GM19023 (cell line): ENCODE results near the gene DOCK10.

Source experiments
- ATAC-seq: cut with Tn5 transposase; IDR thresholded peaks from one replicate; pipeline ENCODE4 v1.9.1; 2021; ENCODE audit warnings: mild to moderate bottlenecking, moderate library complexity; ENCODE audit not compliant: unreplicated experiment

The DOCK10 gene

GRCh38 chr2:224734949-224735348, 307.3 kb downstream of the DOCK10 start:
- no peak for ATAC-seq

- ATAC-seq: no peak
Observed at GRCh38 chr2:224731665-224732064, 310.6 kb downstream of the DOCK10 start.

DNA sequence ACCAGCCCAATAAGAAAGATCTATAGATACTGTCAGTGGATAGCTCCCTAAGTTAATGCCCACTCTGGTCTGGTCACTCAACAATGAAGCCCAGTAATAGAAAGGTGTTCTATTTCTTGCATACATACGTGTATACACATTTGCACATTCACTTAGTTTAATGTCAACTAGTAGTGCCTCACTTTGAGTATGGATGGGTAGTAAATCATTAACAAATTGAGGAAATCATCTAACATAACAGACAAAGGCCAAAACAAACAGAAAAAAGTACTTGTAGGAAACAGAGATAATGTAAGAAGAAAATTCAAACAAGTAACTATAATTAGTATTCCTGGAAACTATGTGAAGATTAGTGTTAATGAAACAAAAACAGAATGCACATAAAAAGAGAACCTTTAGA, 312.8 kb downstream of the DOCK10 start:
- ATAC-seq: no peak

DNA sequence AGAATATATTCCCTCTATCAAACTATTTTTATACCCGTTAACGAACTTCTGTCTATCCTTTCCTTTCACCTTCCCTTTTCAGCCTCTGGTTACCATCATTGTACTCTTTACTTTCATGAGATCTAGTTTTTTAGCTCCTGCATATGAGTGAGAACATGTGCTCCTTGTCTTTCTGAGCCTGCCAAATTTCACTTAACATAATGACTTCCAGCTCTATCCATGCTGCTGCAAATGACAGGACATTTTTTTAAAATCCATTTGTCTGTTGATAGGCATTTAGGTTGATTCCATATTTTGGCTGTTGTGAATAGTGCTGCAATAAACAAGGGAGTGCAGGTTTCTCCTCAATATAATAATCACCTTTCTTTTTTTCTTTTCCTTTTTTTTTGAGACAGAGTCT, 317.9 kb downstream of the DOCK10 start:
- ATAC-seq: no peak

DNA sequence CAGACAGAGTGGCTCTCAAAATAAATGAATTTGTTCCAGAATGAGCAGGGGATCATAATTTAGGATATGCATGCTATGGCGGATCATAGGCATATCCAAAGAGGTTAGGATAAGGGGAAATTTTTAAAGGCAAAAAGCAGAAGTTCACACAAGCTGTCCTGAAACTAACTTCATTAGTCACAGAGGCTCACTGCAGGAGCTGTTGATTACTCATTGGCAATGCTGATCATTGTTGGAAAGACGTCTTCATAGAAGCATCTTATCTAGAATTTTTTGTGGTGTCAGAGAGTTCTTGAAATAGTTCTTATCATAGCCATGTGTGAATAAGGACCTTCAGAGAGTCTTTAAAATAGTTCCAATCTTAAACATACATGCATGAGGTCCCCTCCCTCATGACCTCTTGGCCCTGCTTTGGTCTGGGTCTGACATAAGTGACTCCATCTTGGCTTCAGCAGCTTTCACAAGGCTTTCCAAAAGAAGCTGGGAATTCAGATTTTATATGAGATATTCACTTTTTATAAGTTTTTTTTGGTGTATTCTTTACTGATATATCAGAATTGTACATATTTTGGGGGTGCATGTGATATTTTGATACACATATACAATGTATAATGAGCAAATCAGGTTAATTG, 318.6 kb downstream of the DOCK10 start:
- ATAC-seq: no peak

DNA sequence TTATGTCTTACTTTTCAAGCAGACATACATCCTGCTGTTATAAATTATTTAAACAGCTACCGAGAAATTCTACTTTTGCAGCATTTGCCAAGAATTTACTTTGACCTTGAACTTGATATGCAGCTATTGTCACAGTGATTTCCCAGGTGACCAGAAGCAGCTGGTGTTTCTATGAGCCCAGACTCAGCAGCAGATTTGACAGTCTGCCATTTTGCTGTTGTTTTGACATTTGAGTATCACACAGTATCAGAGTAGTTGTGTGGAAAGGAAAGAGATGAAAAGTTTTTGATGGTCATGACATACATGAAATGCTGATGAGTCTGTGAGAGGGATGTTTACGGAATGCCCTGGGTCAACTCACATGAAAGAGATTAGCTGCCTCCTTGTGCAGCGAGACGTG, 319.5 kb downstream of the DOCK10 start:
- ATAC-seq: no peak

DNA sequence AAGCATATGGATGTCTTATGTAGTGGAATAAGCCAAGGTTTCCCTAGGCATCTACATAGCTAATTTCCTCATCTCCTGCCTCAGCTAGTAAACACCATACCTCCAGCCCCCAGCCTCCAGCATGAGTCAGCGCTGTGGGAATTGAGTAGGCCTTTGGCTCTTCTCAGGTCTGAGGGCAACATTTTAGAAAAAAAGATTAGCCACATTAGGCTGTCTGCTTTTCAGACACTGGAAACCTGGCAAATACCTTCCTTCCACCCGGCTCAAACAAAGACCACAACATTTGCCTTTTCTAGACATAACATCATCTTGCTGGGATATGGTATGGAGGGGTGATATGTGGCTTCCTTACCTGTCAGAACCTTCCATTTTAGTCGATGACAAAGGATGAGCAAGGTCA, 320.0 kb downstream of the DOCK10 start:
- no peak for ATAC-seq

DNA sequence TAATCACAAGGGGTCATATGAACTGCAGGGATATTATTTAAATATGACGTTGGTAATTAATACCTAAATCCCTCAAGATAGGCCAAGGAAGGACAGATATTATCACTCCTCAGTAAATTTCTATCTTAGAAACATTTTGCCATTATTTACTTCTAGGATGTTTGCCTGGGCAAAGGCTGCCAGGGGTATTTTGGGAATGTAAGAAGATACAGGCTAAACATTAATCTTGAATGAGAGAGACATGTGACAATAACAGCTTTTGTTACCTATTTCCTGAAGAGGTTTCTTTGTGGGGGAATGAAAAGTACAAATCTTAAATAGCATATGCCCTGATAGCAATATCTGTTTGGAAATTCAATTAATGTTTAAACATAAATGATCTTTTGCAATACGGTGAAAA, 325.3 kb downstream of the DOCK10 start:
- ATAC-seq: no peak

DNA sequence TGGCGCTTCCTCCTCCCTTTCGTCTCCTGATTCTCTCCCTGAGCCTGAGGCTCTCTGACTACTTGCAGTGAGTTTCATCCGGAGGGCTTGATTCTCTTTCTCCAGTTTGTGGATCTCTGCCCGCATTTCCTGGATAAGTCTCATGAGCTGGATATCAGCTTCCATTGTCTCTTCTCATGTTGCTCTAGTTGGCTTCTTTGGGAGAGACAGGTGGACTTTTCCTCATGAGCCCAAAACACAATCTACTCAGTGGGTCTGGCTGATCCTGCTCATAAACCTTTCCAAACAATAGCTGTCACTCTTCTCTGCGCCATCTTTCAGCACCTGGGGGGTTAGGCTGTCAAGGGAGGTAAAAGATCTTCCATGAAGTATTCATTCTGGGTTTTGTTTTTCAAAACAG, 326.1 kb downstream of the DOCK10 start, which contains the start of gene CCDC195:
CCDC195 (minus strand) TSS at position 165 of the 400 bp plus-strand sequence; CDS start at position 165, 0 bp downstream.
- ATAC-seq: no peak
